CD4-positive, alpha-beta T cell (primary cell): ENCODE results near the gene WDPCP. TPM values are rescaled to one million over a fixed set of nuclear protein-coding genes. Genes with fewer than 3 reads are reported as not detected.

ENCODE experiments used
- ATAC-seq: fragments of 200-7000 bp; cut with Tn5 transposase; one replicate; pipeline ENCODE4 v1.10.0; 2022; ENCODE audit warnings: mild to moderate bottlenecking; ENCODE audit not compliant: poor library complexity
- CTCF ChIA-PET: fragments of 350-600 bp; sonication (Branson Sonifier 250); formaldehyde crosslinking; loops from one replicate; lab custom pipeline; 2021; ENCODE audit warnings: antibody characterized with exemption, inconsistent platforms; lab: Charles Lee
- POLR2A ChIA-PET: fragments of 350-600 bp; sonication (Branson Sonifier 250); formaldehyde crosslinking; loops from one replicate; lab custom pipeline; 2021; ENCODE audit warnings: antibody characterized with exemption, inconsistent platforms; lab: Charles Lee
- DNase-seq, 14 experiments: peaks; one replicate each; pipeline ENCODE4 v3.0.0-alpha.2; 2013 to 2020; ENCODE audit warnings: mixed read lengths in 2 of 14
- H3K27ac ChIP-seq, 2 donors: one replicate each; pipeline versions ENCODE4 v1.5.1 to v1.7.0; 2013; ENCODE audit warnings: low read length in 2 of 2, low read depth in 1 of 2, mild to moderate bottlenecking in 1 of 2
- H3K27me3 ChIP-seq, 2 experiments: 1 replicate in 1 of 2; 2 replicates in 1 of 2; pipeline versions ENCODE4 v1.6.1 to v1.7.0; 2013; ENCODE audit warnings: low read length in 2 of 2, control low read depth in 1 of 2, mild to moderate bottlenecking in 1 of 2, moderate library complexity in 1 of 2; ENCODE audit not compliant: insufficient read depth in 2 of 2, control insufficient read depth in 1 of 2
- H3K36me3 ChIP-seq: one replicate; pipeline ENCODE4 v1.6.1; 2013; ENCODE audit warnings: low read length, control low read depth; ENCODE audit not compliant: insufficient read depth
- H3K4me1 ChIP-seq: one replicate; pipeline ENCODE4 v1.6.1; 2013; ENCODE audit warnings: low read length, control low read depth; ENCODE audit not compliant: insufficient read depth
- H3K4me3 ChIP-seq: one replicate; pipeline ENCODE4 v1.5.1; 2013; ENCODE audit warnings: mild to moderate bottlenecking, low read length, moderate library complexity
- H3K9me3 ChIP-seq, 2 experiments: 1 replicate in 1 of 2; 2 replicates in 1 of 2; pipeline versions ENCODE4 v1.6.1 to v1.7.0; 2013; ENCODE audit warnings: low read length in 2 of 2, mild to moderate bottlenecking in 2 of 2, control low read depth in 1 of 2, moderate library complexity in 1 of 2; ENCODE audit not compliant: control insufficient read depth in 1 of 2, insufficient read depth in 1 of 2
- H3K27ac Mint-ChIP-seq: one replicate; pipeline ENCODE4 v1.8.0; 2020; ENCODE audit warnings: mixed read lengths
- H3K27me3 Mint-ChIP-seq: one replicate; pipeline ENCODE4 v1.8.0; 2021; ENCODE audit warnings: mixed read lengths
- H3K36me3 Mint-ChIP-seq: one replicate; pipeline ENCODE4 v1.8.0; 2021; ENCODE audit warnings: low read depth, mixed read lengths
- H3K4me1 Mint-ChIP-seq: one replicate; pipeline ENCODE4 v1.8.0; 2021; ENCODE audit warnings: low read depth, mixed read lengths
- H3K4me3 Mint-ChIP-seq: one replicate; pipeline ENCODE4 v1.8.0; 2020; ENCODE audit warnings: mild to moderate bottlenecking, mixed read lengths
- H3K9me3 Mint-ChIP-seq: one replicate; pipeline ENCODE4 v1.8.0; 2020; ENCODE audit warnings: mixed read lengths
- intact Hi-C, 2 experiments: fragments of 100-400 bp; cut with DNase I in 1 of 2; cut with micrococcal nuclease in 1 of 2; formaldehyde crosslinking; loops; one replicate each; pipeline versions ENCODE4 v1.15.1 to v1.9.0; 2023 to 2025; cut with DNase I, micrococcal nuclease
- total RNA-seq, 174 experiments: library from RNA in 2 of 174; stranded (reverse) in 2 of 174; gene quantifications; one replicate each; pipeline ENCODE4 v1.2.3 and lab custom pipeline; 2021 to 2026
- TF ChIP-seq, protein P1 (sequence below): fragments of 200-600 bp; IDR thresholded peaks from one replicate; pipeline ENCODE4 v1.8.0; 2022; ENCODE audit warnings: antibody characterized with exemption, mild to moderate bottlenecking

WDPCP gene
- total RNA-seq, 2 experiments from 2014 or later = 8.7 to 9.9 TPM

DNA sequence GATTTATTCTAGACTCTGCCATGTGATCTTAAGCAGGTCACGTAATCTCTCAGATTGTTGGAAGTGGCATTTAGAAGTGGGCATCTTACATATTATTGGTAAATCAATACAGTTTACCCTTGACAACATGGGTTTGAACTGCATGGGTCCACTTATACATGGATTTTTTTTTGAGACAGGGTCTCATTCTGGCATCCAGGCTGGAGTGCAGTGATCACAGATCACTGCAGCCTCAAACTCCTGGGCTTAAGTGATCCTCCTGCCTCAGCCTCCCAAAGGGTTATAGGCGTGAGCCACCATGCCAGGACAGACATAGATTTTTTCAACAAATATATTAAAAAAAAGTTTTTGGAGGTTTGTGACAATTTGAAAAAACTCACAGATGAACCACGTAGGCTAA lies 393.0 kb downstream of the WDPCP start:
- DNase-seq = no peak
- Histone ChIP-seq H3K36me3 (no peaks in the 10 kb centered on the region), H3K27ac (no peak overlapping the region), H3K4me1 (no peaks in the 10 kb centered on the region), H3K9me3 (peaks cover 0 to 14% of the 10 kb centered on the region in 2 experiments), H3K27me3 (no peaks in the 10 kb centered on the region), H3K4me3 (no peak overlapping the region)
- H3K27me3 Mint-ChIP-seq = no peaks in the 10 kb centered on the region
- no peak overlapping the region for H3K27ac Mint-ChIP-seq
- no peak overlapping the region for H3K4me3 Mint-ChIP-seq
- intact Hi-C loops = no loop called here
- POLR2A ChIA-PET = no interaction called here
- TF ChIP-seq, protein P1, sequence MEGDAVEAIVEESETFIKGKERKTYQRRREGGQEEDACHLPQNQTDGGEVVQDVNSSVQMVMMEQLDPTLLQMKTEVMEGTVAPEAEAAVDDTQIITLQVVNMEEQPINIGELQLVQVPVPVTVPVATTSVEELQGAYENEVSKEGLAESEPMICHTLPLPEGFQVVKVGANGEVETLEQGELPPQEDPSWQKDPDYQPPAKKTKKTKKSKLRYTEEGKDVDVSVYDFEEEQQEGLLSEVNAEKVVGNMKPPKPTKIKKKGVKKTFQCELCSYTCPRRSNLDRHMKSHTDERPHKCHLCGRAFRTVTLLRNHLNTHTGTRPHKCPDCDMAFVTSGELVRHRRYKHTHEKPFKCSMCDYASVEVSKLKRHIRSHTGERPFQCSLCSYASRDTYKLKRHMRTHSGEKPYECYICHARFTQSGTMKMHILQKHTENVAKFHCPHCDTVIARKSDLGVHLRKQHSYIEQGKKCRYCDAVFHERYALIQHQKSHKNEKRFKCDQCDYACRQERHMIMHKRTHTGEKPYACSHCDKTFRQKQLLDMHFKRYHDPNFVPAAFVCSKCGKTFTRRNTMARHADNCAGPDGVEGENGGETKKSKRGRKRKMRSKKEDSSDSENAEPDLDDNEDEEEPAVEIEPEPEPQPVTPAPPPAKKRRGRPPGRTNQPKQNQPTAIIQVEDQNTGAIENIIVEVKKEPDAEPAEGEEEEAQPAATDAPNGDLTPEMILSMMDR = no peak
- peaks cover 21% of the 10 kb centered on the region for H3K36me3 Mint-ChIP-seq
- no peaks in the 10 kb centered on the region for H3K4me1 Mint-ChIP-seq
- peaks cover 7% of the 10 kb centered on the region for H3K9me3 Mint-ChIP-seq
- ATAC-seq = no peak
- CTCF ChIA-PET = no interaction called here

GRCh38 chr2:63194175-63194574 lies 394.1 kb downstream of the WDPCP start:
- ChIA-PET POLR2A (interaction anchor here (0.6 kb wide), 1 partner anchor 284 kb away, joined by 3 read pairs; no protein-coding TSS in a partner anchor), CTCF (no interaction called here)
- DNase-seq (no peak), ATAC-seq (no peak)
- Mint-ChIP-seq H3K36me3 (peaks cover 30% of the 10 kb centered on the region), H3K4me3 (no peak overlapping the region), H3K27ac (no peak overlapping the region), H3K4me1 (no peaks in the 10 kb centered on the region), H3K9me3 (peaks cover 10% of the 10 kb centered on the region), H3K27me3 (no peaks in the 10 kb centered on the region)
- H3K4me3 ChIP-seq = no peak overlapping the region
- no peaks in the 10 kb centered on the region for H3K4me1 ChIP-seq
- H3K36me3 ChIP-seq = no peaks in the 10 kb centered on the region
- H3K27ac ChIP-seq = no peak overlapping the region
- H3K27me3 ChIP-seq = no peaks in the 10 kb centered on the region
- intact Hi-C loops = no loop called here
- TF ChIP-seq, protein P1 = no peak
- peaks cover under 1 to 12% of the 10 kb centered on the region in 2 experiments for H3K9me3 ChIP-seq

DNA sequence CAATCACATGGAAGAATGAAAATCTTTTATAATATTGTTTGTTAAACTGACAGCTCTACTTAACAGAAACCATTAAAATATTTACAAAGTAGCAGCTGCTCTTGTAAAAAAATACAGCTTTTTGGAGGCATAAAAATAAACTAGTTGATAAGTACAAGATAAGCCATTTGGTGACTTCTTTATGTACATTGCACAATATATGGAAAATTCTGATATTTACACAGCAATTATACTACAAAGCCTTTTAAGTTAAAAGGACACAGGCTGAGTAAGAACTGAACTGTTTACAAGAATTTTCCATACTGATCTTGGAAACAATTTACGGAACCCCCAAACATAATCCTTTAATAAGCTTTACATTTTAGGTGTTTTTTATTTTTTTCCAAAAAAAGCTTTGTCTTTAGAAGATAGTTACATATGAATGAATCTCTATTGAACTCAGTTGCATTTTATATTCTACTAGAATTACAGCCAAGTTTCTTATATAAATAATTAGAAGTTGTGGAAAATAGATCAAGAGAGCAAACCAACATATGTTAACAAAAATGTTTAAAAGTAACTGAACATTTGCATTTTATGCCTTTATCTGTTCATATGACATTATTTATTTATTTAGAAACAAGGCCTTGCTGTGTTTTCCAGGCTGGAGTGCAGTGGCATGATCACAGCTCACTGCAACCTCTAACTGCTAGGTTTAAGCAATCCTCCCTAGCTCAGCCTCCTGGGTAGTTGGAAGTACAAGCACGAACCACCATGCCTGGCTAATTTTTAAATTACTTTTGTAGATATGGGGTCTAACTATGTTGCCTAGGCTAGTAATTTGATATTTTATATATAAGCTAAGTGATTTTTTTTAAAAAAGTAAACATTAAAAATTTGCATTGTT lies 395.1 kb downstream of the WDPCP start:
- CTCF ChIA-PET = no interaction called here
- POLR2A ChIA-PET = no interaction called here
- H3K36me3 ChIP-seq = no peaks in the 10 kb centered on the region
- H3K4me1 ChIP-seq = no peaks in the 10 kb centered on the region
- Mint-ChIP-seq H3K4me1 (no peaks in the 10 kb centered on the region), H3K4me3 (no peak overlapping the region), H3K36me3 (peaks cover 40% of the 10 kb centered on the region), H3K27ac (no peak overlapping the region), H3K9me3 (peaks cover 8% of the 10 kb centered on the region), H3K27me3 (no peaks in the 10 kb centered on the region)
- no peak overlapping the region for H3K27ac ChIP-seq
- ATAC-seq (no peak), DNase-seq (no peak)
- TF ChIP-seq, protein P1 = no peak
- no peaks in the 10 kb centered on the region for H3K27me3 ChIP-seq
- intact Hi-C loops = no loop called here
- H3K9me3 ChIP-seq = peaks cover 11% of the 10 kb centered on the region in 2 experiments
- H3K4me3 ChIP-seq = no peak overlapping the region
